Astrocyte (in vitro differentiated cells and primary cell): Measurements from ENCODE around the gene TTLL5. TPM values are rescaled to one million over a fixed set of nuclear protein-coding genes. Genes with fewer than 3 reads are reported as not detected.
A peak's percentile ranks its signal among the peaks of the same experiment; 100 is the strongest.

Source experiments
- DNase-seq: peaks from one replicate; pipeline ENCODE4 v3.0.0-alpha.2; 2010; ENCODE audit warnings: low read depth
- FAIRE-seq: peaks from 2 replicates; lab custom pipeline; 2011; peaks lifted over from hg19 to GRCh38; lab: Jason Lieb, UNC
- H2AFZ ChIP-seq: 2 replicates; pipeline ENCODE4 v1.6.0; 2012; ENCODE audit warnings: low read depth, low read length, inconsistent platforms
- H3K27ac ChIP-seq: 2 replicates; pipeline ENCODE4 v1.5.1; 2011; ENCODE audit warnings: low read depth, low read length, inconsistent platforms
- H3K27me3 ChIP-seq: 2 replicates; pipeline ENCODE4 v1.6.0; 2011; ENCODE audit warnings: low read length, inconsistent platforms; ENCODE audit not compliant: insufficient read depth
- H3K36me3 ChIP-seq: 2 replicates; pipeline ENCODE4 v1.5.1; 2011; ENCODE audit warnings: low read length, inconsistent platforms; ENCODE audit not compliant: insufficient read depth
- H3K4me1 ChIP-seq: 2 replicates; pipeline ENCODE4 v1.5.1; 2011; ENCODE audit warnings: low read length, inconsistent platforms; ENCODE audit not compliant: insufficient read depth
- H3K4me2 ChIP-seq: 2 replicates; pipeline ENCODE4 v1.6.0; 2012; ENCODE audit warnings: low read length, inconsistent platforms
- H3K4me3 ChIP-seq: 2 replicates; pipeline ENCODE4 v1.5.1; 2011; ENCODE audit warnings: low read depth, mild to moderate bottlenecking, low read length, inconsistent platforms; ENCODE audit not compliant: insufficient read depth
- H3K79me2 ChIP-seq: 2 replicates; pipeline ENCODE4 v1.6.0; 2012; ENCODE audit warnings: mild to moderate bottlenecking, low read length, inconsistent platforms; ENCODE audit not compliant: insufficient read depth
- H3K9ac ChIP-seq: 2 replicates; pipeline ENCODE4 v1.6.0; 2012; ENCODE audit warnings: mild to moderate bottlenecking, low read length, inconsistent platforms
- H3K9me3 ChIP-seq: 2 replicates; pipeline ENCODE4 v1.5.1; 2012; ENCODE audit warnings: low read depth, mild to moderate bottlenecking, low read length, inconsistent platforms; ENCODE audit not compliant: insufficient read depth
- H4K20me1 ChIP-seq: 2 replicates; pipeline ENCODE4 v1.6.0; 2012; ENCODE audit warnings: low read length, inconsistent platforms; ENCODE audit not compliant: insufficient read depth
- H3K27ac Mint-ChIP-seq: one replicate; pipeline ENCODE4 v1.8.0; 2021; ENCODE audit warnings: mild to moderate bottlenecking, mixed read lengths; ENCODE audit not compliant: unreplicated experiment
- H3K27me3 Mint-ChIP-seq: one replicate; pipeline ENCODE4 v1.8.0; 2021; ENCODE audit warnings: low read depth, mixed read lengths; ENCODE audit not compliant: unreplicated experiment
- H3K36me3 Mint-ChIP-seq: one replicate; pipeline ENCODE4 v1.8.0; 2021; ENCODE audit warnings: low read depth, mixed read lengths; ENCODE audit not compliant: unreplicated experiment
- H3K4me1 Mint-ChIP-seq: one replicate; pipeline ENCODE4 v1.8.0; 2021; ENCODE audit warnings: low read depth, mixed read lengths; ENCODE audit not compliant: unreplicated experiment
- H3K4me3 Mint-ChIP-seq: one replicate; pipeline ENCODE4 v1.8.0; 2021; ENCODE audit warnings: mild to moderate bottlenecking, moderate library complexity, mixed read lengths; ENCODE audit not compliant: unreplicated experiment
- H3K9me3 Mint-ChIP-seq: one replicate; pipeline ENCODE4 v1.8.0; 2021; ENCODE audit warnings: mild to moderate bottlenecking, mixed read lengths; ENCODE audit not compliant: unreplicated experiment
- CTCF ChIP-seq: IDR thresholded peaks from 2 replicates; pipeline ENCODE4 v1.5.1; 2011; ENCODE audit warnings: low read depth, mild to moderate bottlenecking, inconsistent platforms, low read length, moderate library complexity; ENCODE audit not compliant: insufficient read depth
- EZH2 ChIP-seq: IDR thresholded peaks from 2 replicates; pipeline ENCODE4 v1.6.1; 2012; ENCODE audit warnings: mild to moderate bottlenecking, low read length, inconsistent platforms; ENCODE audit not compliant: insufficient read depth
- total RNA-seq: library from RNA; stranded (reverse); gene quantifications from 2 replicates; pipeline ENCODE4 v1.2.1, GENCODE V29; 2021

The TTLL5 gene
- total RNA-seq, 1 donor from 2014 or later, result 24.0 TPM

DNA sequence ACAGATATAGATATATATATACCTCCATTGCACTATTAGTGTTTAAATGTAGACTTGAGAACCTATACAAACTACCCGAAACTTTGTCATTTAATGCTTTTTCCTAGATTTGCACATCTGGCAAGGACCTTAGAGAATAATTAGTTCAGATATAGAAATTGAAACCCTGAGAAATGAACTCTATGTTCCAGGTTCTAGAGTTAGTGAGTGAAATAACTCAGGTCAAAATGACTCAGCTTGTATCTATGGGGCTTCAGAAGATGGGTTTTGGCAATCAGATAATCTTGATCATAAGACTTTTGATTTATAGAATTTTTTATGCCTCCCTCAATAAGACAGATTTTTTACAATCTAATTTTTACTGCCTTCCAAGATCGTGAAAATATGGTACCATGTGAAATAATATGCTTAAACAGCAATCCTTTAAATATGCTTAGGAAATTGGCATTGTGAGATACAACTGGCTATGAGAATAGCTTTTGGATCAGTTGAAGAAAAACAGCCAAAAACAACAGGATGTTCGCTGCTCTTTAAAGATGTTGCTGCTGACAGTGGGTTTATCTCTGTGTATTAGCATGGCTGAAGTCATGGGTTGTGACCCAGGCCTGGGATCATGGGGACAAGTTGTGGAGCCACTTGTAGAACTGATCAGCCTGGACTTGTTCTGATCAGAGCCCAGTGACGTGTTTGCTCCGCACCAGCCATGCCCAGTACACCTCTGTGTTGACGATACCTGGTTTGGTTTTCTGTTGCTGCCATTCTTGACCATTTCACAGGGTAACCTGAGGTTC is 63.6 kb downstream of the TTLL5 start:
- Mint-ChIP-seq H3K36me3 (peaks cover 32% of the 10 kb centered on the region), H3K4me3 (no peak overlapping the region), H3K27me3 (no peaks in the 10 kb centered on the region), H3K9me3 (peaks cover 11% of the 10 kb centered on the region), H3K4me1 (peaks cover 20% of the 10 kb centered on the region), H3K27ac (peak overlapping the region; percentile 55)
- DNase-seq, result no peak
- no peaks in the 10 kb centered on the region for H4K20me1 ChIP-seq
- peaks cover 4% of the 10 kb centered on the region for H3K36me3 ChIP-seq
- no peak overlapping the region for H3K27ac ChIP-seq
- no peak overlapping the region for H2AFZ ChIP-seq
- H3K9me3 ChIP-seq, result no peaks in the 10 kb centered on the region
- no peak for FAIRE-seq
- H3K79me2 ChIP-seq, result no peaks in the 10 kb centered on the region
- H3K27me3 ChIP-seq, result no peaks in the 10 kb centered on the region
- H3K4me2 ChIP-seq, result no peak overlapping the region
- H3K4me1 ChIP-seq, result no peaks in the 10 kb centered on the region
- no peak overlapping the region for H3K4me3 ChIP-seq
- H3K9ac ChIP-seq, result no peak overlapping the region
- TF ChIP-seq CTCF, result no peak

DNA sequence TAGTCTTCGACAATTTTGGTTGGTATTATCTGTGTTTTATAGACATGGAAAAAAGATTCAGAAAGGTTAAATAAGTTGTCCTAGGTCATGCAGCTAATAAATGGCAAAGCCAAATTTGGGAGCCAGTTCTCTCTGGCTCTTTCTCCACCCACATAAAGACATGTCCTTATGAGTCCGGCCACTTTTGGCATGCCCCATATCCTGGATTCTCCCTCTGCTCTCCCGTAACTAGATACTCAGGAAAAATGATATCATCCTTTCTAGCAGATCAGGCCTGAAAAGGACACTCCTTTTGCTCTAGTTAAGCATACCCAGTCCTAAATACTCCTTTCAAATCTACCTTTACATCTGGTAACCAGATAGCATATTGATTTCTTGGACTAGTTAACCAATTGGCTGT is 64.4 kb downstream of the TTLL5 start:
- H3K27me3 ChIP-seq, result no peaks in the 10 kb centered on the region
- H3K4me1 ChIP-seq, result no peaks in the 10 kb centered on the region
- H3K36me3 ChIP-seq, result peaks cover 4% of the 10 kb centered on the region
- no peak overlapping the region for H2AFZ ChIP-seq
- Mint-ChIP-seq H3K27me3 (no peaks in the 10 kb centered on the region), H3K4me3 (no peak overlapping the region), H3K36me3 (peaks cover 30% of the 10 kb centered on the region), H3K9me3 (peaks cover 11% of the 10 kb centered on the region), H3K27ac (peak overlapping the region; percentile 53), H3K4me1 (peaks cover 18% of the 10 kb centered on the region)
- no peak overlapping the region for H3K4me3 ChIP-seq
- no peaks in the 10 kb centered on the region for H3K79me2 ChIP-seq
- DNase-seq (peak; percentile 12), FAIRE-seq (no peak)
- no peak overlapping the region for H3K4me2 ChIP-seq
- no peaks in the 10 kb centered on the region for H3K9me3 ChIP-seq
- no peak overlapping the region for H3K9ac ChIP-seq
- no peak for TF ChIP-seq CTCF
- no peak for TF ChIP-seq EZH2
- no peaks in the 10 kb centered on the region for H4K20me1 ChIP-seq
- no peak overlapping the region for H3K27ac ChIP-seq

- peaks cover 10% of the 10 kb centered on the region for H3K9me3 Mint-ChIP-seq
- no peak for FAIRE-seq
- H2AFZ ChIP-seq, result no peak overlapping the region
Measured at GRCh38 chr14:75726321-75726720, 65.3 kb downstream of the TTLL5 start.

More at GRCh38 chr14:75726321-75726720, 65.3 kb downstream of the TTLL5 start:
- TF ChIP-seq CTCF (no peak), EZH2 (no peak)
- Histone ChIP-seq H3K36me3 (peaks cover 4% of the 10 kb centered on the region), H3K27ac (no peak overlapping the region), H3K9ac (no peak overlapping the region), H4K20me1 (no peaks in the 10 kb centered on the region), H3K4me2 (no peak overlapping the region), H3K9me3 (no peaks in the 10 kb centered on the region), H3K4me3 (no peak overlapping the region), H3K4me1 (no peaks in the 10 kb centered on the region), H3K27me3 (no peaks in the 10 kb centered on the region), H3K79me2 (no peaks in the 10 kb centered on the region)
- H3K27ac Mint-ChIP-seq, result no peak overlapping the region
- DNase-seq, result no peak
- peaks cover 30% of the 10 kb centered on the region for H3K36me3 Mint-ChIP-seq
- H3K4me3 Mint-ChIP-seq, result no peak overlapping the region
- peaks cover 10% of the 10 kb centered on the region for H3K4me1 Mint-ChIP-seq
- H3K27me3 Mint-ChIP-seq, result no peaks in the 10 kb centered on the region
